ENCODE results near the gene SNRNP27. TPM values are rescaled to one million over a fixed set of nuclear protein-coding genes. Genes with fewer than 3 reads are reported as not detected.

Gene SNRNP27
- total and polyA plus RNA-seq, 9 of the 15 experiments (the other 6 are each of a cell fraction or from before 2014, with no cell fraction given) = 29.2 to 102 (median 65.7) TPM

DNA sequence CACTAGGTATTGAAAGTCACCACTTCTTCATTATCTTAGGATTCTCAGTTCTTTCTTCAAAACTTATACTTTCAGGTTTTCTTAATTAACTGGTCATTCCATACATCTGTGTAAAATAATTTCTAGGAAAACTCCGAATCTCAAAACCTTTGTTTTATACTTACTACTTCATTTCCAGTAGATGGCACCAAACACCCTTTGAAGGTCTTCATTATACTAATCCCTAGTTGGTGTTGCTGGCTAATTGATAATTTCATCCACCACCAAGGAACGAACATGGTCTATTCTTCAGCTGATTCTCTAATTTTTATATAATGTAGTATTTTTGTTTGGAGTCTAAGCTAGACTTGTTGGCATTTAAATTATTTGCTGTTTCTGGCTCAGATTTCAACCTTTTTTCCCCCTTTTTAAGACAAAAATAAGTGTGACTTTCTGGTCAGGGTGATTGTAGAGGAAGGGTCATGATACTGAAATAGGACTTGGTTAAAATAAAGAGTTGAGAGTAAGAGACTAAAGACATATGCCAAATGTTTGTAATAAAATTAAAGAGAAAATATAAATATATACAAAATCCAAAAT, 18.3 kb downstream of the SNRNP27 start (continued):
- TF ChIP-seq, protein P1, sequence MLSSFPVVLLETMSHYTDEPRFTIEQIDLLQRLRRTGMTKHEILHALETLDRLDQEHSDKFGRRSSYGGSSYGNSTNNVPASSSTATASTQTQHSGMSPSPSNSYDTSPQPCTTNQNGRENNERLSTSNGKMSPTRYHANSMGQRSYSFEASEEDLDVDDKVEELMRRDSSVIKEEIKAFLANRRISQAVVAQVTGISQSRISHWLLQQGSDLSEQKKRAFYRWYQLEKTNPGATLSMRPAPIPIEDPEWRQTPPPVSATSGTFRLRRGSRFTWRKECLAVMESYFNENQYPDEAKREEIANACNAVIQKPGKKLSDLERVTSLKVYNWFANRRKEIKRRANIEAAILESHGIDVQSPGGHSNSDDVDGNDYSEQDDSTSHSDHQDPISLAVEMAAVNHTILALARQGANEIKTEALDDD (IDR thresholded peaks at IDR 0.05) = peak; percentile 59; the same call in 1 of the 2 replicates
- TF ChIP-seq KLF10 (CRISPR knock-in tag; IDR thresholded peaks at IDR 0.05) (no peak), KDM5B (IDR thresholded peaks at IDR 0.05; ENCODE audit: insufficient replicate concordance, low read depth, low read length) (no peak), MAFK (IDR thresholded peaks at IDR 0.05; ENCODE audit: low read length) (no peak), ILK (tag; IDR thresholded peaks at IDR 0.05; ENCODE audit: borderline replicate concordance, low read depth) (no peak), SP2 (IDR thresholded peaks at IDR 0.05; ENCODE audit: extremely low read depth, low read depth, low read length, poor library complexity, severe bottlenecking) (no peak), L3MBTL2 (IDR thresholded peaks at IDR 0.05) (0 out of 2 replicates have a peak, but pooled peaks have one; percentile 14), GTF2A2 (tag; IDR thresholded peaks at IDR 0.05) (no peak), COPS2 (conservative IDR thresholded peaks at IDR 0.05) (no peak), NCOR1 (IDR thresholded peaks at IDR 0.05) (0 out of 2 replicates have a peak, but pooled peaks have one; percentile 12), NONO (IDR thresholded peaks at IDR 0.05; ENCODE audit: low read depth in 2 of 2, low read length in 1 of 2) (no peak), POLR3G (IDR thresholded peaks at IDR 0.05; ENCODE audit: extremely low read depth, insufficient read length, insufficient replicate concordance) (no peak), BRD9 (IDR thresholded peaks at IDR 0.05; ENCODE audit: low read depth, partially characterized antibody) (peak; percentile 79), CTBP1 (IDR thresholded peaks at IDR 0.05; ENCODE audit: borderline replicate concordance) (no peak), DIDO1 (tag; IDR thresholded peaks at IDR 0.05; ENCODE audit: low read depth) (no peak), STAT5A (IDR thresholded peaks at IDR 0.05; ENCODE audit: borderline replicate concordance, low read length) (no peak), BHLHE40 (IDR thresholded peaks at IDR 0.05; ENCODE audit: low read length) (no peak), SMARCA4 (IDR thresholded peaks at IDR 0.05) (no peak)
- TF ChIP-seq, protein P2, sequence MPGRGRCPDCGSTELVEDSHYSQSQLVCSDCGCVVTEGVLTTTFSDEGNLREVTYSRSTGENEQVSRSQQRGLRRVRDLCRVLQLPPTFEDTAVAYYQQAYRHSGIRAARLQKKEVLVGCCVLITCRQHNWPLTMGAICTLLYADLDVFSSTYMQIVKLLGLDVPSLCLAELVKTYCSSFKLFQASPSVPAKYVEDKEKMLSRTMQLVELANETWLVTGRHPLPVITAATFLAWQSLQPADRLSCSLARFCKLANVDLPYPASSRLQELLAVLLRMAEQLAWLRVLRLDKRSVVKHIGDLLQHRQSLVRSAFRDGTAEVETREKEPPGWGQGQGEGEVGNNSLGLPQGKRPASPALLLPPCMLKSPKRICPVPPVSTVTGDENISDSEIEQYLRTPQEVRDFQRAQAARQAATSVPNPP (IDR thresholded peaks at IDR 0.05; ENCODE audit: borderline replicate concordance, insufficient read depth, insufficient read length) = no peak
- TF ChIP-seq, protein P3, sequence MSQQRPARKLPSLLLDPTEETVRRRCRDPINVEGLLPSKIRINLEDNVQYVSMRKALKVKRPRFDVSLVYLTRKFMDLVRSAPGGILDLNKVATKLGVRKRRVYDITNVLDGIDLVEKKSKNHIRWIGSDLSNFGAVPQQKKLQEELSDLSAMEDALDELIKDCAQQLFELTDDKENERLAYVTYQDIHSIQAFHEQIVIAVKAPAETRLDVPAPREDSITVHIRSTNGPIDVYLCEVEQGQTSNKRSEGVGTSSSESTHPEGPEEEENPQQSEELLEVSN (IDR thresholded peaks at IDR 0.05; ENCODE audit: borderline replicate concordance in 1 of 2, extremely low read depth in 1 of 2, insufficient read depth in 1 of 2, insufficient read length in 1 of 2, low read depth in 1 of 2, low read length in 1 of 2, poor library complexity in 1 of 2, severe bottlenecking in 1 of 2) = no peak
- TF ChIP-seq, protein P4, sequence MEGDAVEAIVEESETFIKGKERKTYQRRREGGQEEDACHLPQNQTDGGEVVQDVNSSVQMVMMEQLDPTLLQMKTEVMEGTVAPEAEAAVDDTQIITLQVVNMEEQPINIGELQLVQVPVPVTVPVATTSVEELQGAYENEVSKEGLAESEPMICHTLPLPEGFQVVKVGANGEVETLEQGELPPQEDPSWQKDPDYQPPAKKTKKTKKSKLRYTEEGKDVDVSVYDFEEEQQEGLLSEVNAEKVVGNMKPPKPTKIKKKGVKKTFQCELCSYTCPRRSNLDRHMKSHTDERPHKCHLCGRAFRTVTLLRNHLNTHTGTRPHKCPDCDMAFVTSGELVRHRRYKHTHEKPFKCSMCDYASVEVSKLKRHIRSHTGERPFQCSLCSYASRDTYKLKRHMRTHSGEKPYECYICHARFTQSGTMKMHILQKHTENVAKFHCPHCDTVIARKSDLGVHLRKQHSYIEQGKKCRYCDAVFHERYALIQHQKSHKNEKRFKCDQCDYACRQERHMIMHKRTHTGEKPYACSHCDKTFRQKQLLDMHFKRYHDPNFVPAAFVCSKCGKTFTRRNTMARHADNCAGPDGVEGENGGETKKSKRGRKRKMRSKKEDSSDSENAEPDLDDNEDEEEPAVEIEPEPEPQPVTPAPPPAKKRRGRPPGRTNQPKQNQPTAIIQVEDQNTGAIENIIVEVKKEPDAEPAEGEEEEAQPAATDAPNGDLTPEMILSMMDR (IDR thresholded peaks at IDR 0.05 in 2 of 3, conservative IDR thresholded peaks at IDR 0.05 in 1 of 3; ENCODE audit: insufficient read depth in 2 of 3, low read depth in 1 of 3, low read length in 3 of 3) = peak; percentile 42 to 80 (median 50); a peak in 5 of 6 replicates
- TF ChIP-seq, protein P5, sequence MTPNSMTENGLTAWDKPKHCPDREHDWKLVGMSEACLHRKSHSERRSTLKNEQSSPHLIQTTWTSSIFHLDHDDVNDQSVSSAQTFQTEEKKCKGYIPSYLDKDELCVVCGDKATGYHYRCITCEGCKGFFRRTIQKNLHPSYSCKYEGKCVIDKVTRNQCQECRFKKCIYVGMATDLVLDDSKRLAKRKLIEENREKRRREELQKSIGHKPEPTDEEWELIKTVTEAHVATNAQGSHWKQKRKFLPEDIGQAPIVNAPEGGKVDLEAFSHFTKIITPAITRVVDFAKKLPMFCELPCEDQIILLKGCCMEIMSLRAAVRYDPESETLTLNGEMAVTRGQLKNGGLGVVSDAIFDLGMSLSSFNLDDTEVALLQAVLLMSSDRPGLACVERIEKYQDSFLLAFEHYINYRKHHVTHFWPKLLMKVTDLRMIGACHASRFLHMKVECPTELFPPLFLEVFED (CRISPR knock-in tag; conservative IDR thresholded peaks at IDR 0.05) = no peak
